ENCODE data around the gene FJX1. TPM values are rescaled to one million over a fixed set of nuclear protein-coding genes. Genes with fewer than 3 reads are reported as not detected.

Gene FJX1
- polyA plus RNA-seq, 1 donor = 3.5 TPM

DNA sequence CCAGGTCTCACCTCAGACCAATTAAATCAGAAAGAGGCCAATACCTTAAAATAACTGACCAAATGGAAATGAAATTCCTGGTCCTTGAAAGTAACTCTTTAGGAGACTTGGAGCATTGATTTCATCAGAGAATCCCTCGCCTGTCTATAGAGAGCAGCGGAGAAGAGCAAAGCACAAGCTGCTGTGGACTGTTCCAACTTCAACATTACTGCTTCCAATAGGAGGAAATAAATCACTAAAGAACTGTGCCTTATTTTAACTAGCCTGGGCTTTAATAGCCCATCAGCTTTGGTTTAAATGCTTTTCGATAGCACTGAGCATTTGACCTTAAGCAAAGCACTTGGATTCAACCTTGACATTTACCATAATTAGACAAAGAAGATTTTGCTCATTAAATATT is 32.0 kb upstream of the FJX1 start:
- no peaks in the 10 kb centered on the region for H3K36me3 ChIP-seq (ENCODE audit: control insufficient read depth, insufficient read depth, low read length)
- peaks cover 44% of the 10 kb centered on the region for H3K27me3 ChIP-seq (ENCODE audit: control insufficient read depth, insufficient read depth, low read length)
- DNase-seq = no peak
- no peak overlapping the region for H3K4me3 ChIP-seq (ENCODE audit: low read length)
- WGBS (ENCODE audit: insufficient coverage, low lambda C conversion rate) = no CpG with 5 or more reads among the region's 3 CpGs
- no peak overlapping the region for H3K27ac ChIP-seq (ENCODE audit: low read length)
- no peaks in the 10 kb centered on the region for H3K9me3 ChIP-seq (ENCODE audit: control insufficient read depth, low read depth, low read length)
- no peaks in the 10 kb centered on the region for H3K4me1 ChIP-seq (ENCODE audit: control insufficient read depth, insufficient read depth, low read length)

GRCh38 chr11:35587972-35588371 is 30.3 kb upstream of the FJX1 start:
- Histone ChIP-seq H3K27me3 (ENCODE audit: control insufficient read depth, insufficient read depth, low read length) (peaks cover 41% of the 10 kb centered on the region), H3K9me3 (ENCODE audit: control insufficient read depth, low read depth, low read length) (no peaks in the 10 kb centered on the region), H3K27ac (ENCODE audit: low read length) (no peak overlapping the region), H3K4me1 (ENCODE audit: control insufficient read depth, insufficient read depth, low read length) (no peaks in the 10 kb centered on the region), H3K4me3 (ENCODE audit: low read length) (no peak overlapping the region), H3K36me3 (ENCODE audit: control insufficient read depth, insufficient read depth, low read length) (no peaks in the 10 kb centered on the region)
- WGBS (ENCODE audit: insufficient coverage, low lambda C conversion rate) = no CpG with 5 or more reads among the region's 3 CpGs
- no peak for DNase-seq

DNA sequence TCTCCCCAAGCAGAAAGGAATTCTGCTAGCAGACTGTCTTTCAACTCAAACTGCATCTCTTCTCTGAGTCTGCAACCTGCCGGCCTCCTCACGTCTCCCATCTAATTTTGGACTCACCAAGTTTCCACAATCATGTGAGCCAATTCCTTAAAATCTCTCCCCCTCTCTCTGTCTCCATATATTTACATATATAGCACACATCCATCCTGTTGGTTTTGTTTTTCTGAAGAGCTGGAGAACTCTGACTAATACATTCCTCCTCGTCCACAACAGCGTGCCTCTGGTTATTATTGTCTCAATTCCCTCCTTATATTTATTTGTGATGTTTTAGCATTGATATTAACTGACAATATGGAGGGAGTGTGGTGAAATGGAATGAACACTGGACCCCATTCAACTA is 29.6 kb upstream of the FJX1 start:
- no CpG with 5 or more reads among the region's 4 CpGs for WGBS (ENCODE audit: insufficient coverage, low lambda C conversion rate)
- no peaks in the 10 kb centered on the region for H3K9me3 ChIP-seq (ENCODE audit: control insufficient read depth, low read depth, low read length)
- H3K27me3 ChIP-seq (ENCODE audit: control insufficient read depth, insufficient read depth, low read length) = peaks cover 36% of the 10 kb centered on the region
- H3K4me3 ChIP-seq (ENCODE audit: low read length) = no peak overlapping the region
- no peaks in the 10 kb centered on the region for H3K36me3 ChIP-seq (ENCODE audit: control insufficient read depth, insufficient read depth, low read length)
- H3K4me1 ChIP-seq (ENCODE audit: control insufficient read depth, insufficient read depth, low read length) = no peaks in the 10 kb centered on the region
- no peak for DNase-seq
- no peak overlapping the region for H3K27ac ChIP-seq (ENCODE audit: low read length)

- WGBS (ENCODE audit: insufficient coverage, low lambda C conversion rate) = 80% methylated on average over 1 of the region's 4 CpGs
- H3K36me3 ChIP-seq (ENCODE audit: control insufficient read depth, insufficient read depth, low read length) = no peaks in the 10 kb centered on the region
These were observed 29.0 kb upstream of the FJX1 start for GRCh38 chr11:35589281-35589680.

GRCh38 chr11:35590412-35590811 is 27.8 kb upstream of the FJX1 start:
- Histone ChIP-seq H3K9me3 (ENCODE audit: control insufficient read depth, low read depth, low read length) (no peaks in the 10 kb centered on the region), H3K27me3 (ENCODE audit: control insufficient read depth, insufficient read depth, low read length) (peaks cover 30% of the 10 kb centered on the region)

More at GRCh38 chr11:35589281-35589680, 29.0 kb upstream of the FJX1 start:
- peaks cover 33% of the 10 kb centered on the region for H3K27me3 ChIP-seq (ENCODE audit: control insufficient read depth, insufficient read depth, low read length)
- no peaks in the 10 kb centered on the region for H3K4me1 ChIP-seq (ENCODE audit: control insufficient read depth, insufficient read depth, low read length)
- no peak overlapping the region for H3K4me3 ChIP-seq (ENCODE audit: low read length)
- H3K27ac ChIP-seq (ENCODE audit: low read length) = no peak overlapping the region
- no peaks in the 10 kb centered on the region for H3K9me3 ChIP-seq (ENCODE audit: control insufficient read depth, low read depth, low read length)
- no peak for DNase-seq

GRCh38 chr11:35593143-35593542 is 25.1 kb upstream of the FJX1 start:
- Histone ChIP-seq H3K4me1 (ENCODE audit: control insufficient read depth, insufficient read depth, low read length) (no peaks in the 10 kb centered on the region), H3K36me3 (ENCODE audit: control insufficient read depth, insufficient read depth, low read length) (no peaks in the 10 kb centered on the region), H3K4me3 (ENCODE audit: low read length) (no peak overlapping the region), H3K27ac (ENCODE audit: low read length) (no peak overlapping the region), H3K9me3 (ENCODE audit: control insufficient read depth, low read depth, low read length) (no peaks in the 10 kb centered on the region), H3K27me3 (ENCODE audit: control insufficient read depth, insufficient read depth, low read length) (peaks cover 20% of the 10 kb centered on the region)
- no peak for DNase-seq

More at GRCh38 chr11:35590412-35590811, 27.8 kb upstream of the FJX1 start:
- no peak overlapping the region for H3K27ac ChIP-seq (ENCODE audit: low read length)
- H3K4me1 ChIP-seq (ENCODE audit: control insufficient read depth, insufficient read depth, low read length) = no peaks in the 10 kb centered on the region
- no peak overlapping the region for H3K4me3 ChIP-seq (ENCODE audit: low read length)
- no peak for DNase-seq
- H3K36me3 ChIP-seq (ENCODE audit: control insufficient read depth, insufficient read depth, low read length) = no peaks in the 10 kb centered on the region

DNA sequence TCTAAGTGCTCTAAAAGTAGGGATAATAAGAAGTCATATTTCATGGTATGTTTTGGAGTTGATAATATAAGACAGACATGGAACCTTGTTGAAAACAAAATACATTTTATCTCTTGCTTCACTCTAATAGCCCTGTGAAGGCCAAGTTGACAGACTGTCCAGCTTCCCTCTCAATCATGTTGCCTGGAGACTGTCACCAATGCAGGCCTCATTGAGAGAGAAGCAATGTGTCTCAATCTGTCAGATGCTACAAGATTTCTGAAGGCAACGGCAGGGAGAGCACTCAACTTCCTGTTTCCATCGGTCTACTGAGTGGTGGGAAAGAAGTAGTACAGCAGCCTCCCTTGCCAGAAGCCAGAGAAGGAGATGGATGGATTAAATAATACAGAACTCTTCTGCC is 23.6 kb upstream of the FJX1 start:
- no peaks in the 10 kb centered on the region for H3K36me3 ChIP-seq (ENCODE audit: control insufficient read depth, insufficient read depth, low read length)
- no peak overlapping the region for H3K4me3 ChIP-seq (ENCODE audit: low read length)
- no peaks in the 10 kb centered on the region for H3K9me3 ChIP-seq (ENCODE audit: control insufficient read depth, low read depth, low read length)
- WGBS (ENCODE audit: insufficient coverage, low lambda C conversion rate) = 17% methylated on average over 1 of the region's 2 CpGs
- H3K27me3 ChIP-seq (ENCODE audit: control insufficient read depth, insufficient read depth, low read length) = peaks cover 17% of the 10 kb centered on the region
- H3K4me1 ChIP-seq (ENCODE audit: control insufficient read depth, insufficient read depth, low read length) = no peaks in the 10 kb centered on the region
- no peak for DNase-seq
- no peak overlapping the region for H3K27ac ChIP-seq (ENCODE audit: low read length)

- H3K4me3 ChIP-seq (ENCODE audit: low read length) = no peak overlapping the region
- peaks cover 4% of the 10 kb centered on the region for H3K27me3 ChIP-seq (ENCODE audit: control insufficient read depth, insufficient read depth, low read length)
- H3K9me3 ChIP-seq (ENCODE audit: control insufficient read depth, low read depth, low read length) = no peaks in the 10 kb centered on the region
- no peak overlapping the region for H3K27ac ChIP-seq (ENCODE audit: low read length)
- H3K4me1 ChIP-seq (ENCODE audit: control insufficient read depth, insufficient read depth, low read length) = peaks cover 11% of the 10 kb centered on the region
- H3K36me3 ChIP-seq (ENCODE audit: control insufficient read depth, insufficient read depth, low read length) = no peaks in the 10 kb centered on the region
- DNase-seq = no peak
- 67% methylated on average over 1 of the region's 3 CpGs for WGBS (ENCODE audit: insufficient coverage, low lambda C conversion rate)
These were observed 19.8 kb upstream of the FJX1 start for GRCh38 chr11:35598254-35599125.

- WGBS (ENCODE audit: insufficient coverage, low lambda C conversion rate) = 100% methylated on average over 1 of the region's 4 CpGs
- no peak overlapping the region for H3K27ac ChIP-seq (ENCODE audit: low read length)
- H3K4me1 ChIP-seq (ENCODE audit: control insufficient read depth, insufficient read depth, low read length) = peaks cover 11% of the 10 kb centered on the region
- DNase-seq = no peak
- no peaks in the 10 kb centered on the region for H3K9me3 ChIP-seq (ENCODE audit: control insufficient read depth, low read depth, low read length)
- no peak overlapping the region for H3K4me3 ChIP-seq (ENCODE audit: low read length)
- peaks cover 4% of the 10 kb centered on the region for H3K27me3 ChIP-seq (ENCODE audit: control insufficient read depth, insufficient read depth, low read length)
- H3K36me3 ChIP-seq (ENCODE audit: control insufficient read depth, insufficient read depth, low read length) = no peaks in the 10 kb centered on the region
These were observed 17.9 kb upstream of the FJX1 start for GRCh38 chr11:35600331-35600838.

DNA sequence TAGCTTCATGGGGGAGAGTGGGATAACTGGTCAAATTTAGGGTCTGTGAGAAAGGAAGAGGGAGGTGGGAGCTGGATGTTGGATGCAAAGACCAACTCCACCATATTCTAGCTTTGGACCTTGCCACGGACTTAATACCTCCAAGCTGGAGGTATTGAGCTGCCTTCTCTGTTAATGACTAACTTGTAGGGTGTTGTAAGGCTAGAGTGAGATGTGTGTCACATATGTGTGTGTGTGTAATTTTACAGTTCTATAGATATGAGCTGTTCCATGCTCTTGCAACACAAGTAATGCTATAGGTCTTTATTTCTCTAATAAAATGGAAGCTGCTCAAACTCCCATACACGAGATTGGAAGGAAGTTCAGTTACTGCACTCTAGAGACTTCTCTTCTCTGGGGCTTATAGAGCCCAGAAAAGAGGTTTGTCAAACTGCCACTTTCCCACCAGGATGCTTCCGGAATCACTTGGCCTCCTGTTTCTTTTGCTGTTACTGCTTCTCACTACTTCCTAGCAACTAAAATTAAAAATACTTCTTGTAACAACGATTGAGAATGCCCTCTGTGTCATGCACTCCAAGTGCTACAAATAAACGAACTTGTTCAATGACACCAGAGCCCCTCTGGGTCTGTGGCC is 16.0 kb upstream of the FJX1 start:
- DNase-seq = peak; percentile 78 to 88
- 100% methylated on average over 1 of the region's 5 CpGs for WGBS (ENCODE audit: insufficient coverage, low lambda C conversion rate)
- H3K4me3 ChIP-seq (ENCODE audit: low read length) = no peak overlapping the region

More for the DNA sequence above, 16.0 kb upstream of the FJX1 start:
- H3K9me3 ChIP-seq (ENCODE audit: control insufficient read depth, low read depth, low read length) = no peaks in the 10 kb centered on the region
- H3K36me3 ChIP-seq (ENCODE audit: control insufficient read depth, insufficient read depth, low read length) = no peaks in the 10 kb centered on the region
- peaks cover 7% of the 10 kb centered on the region for H3K27me3 ChIP-seq (ENCODE audit: control insufficient read depth, insufficient read depth, low read length)
- peak overlapping the region; percentile 34 for H3K27ac ChIP-seq (ENCODE audit: low read length)
- peaks cover 11% of the 10 kb centered on the region for H3K4me1 ChIP-seq (ENCODE audit: control insufficient read depth, insufficient read depth, low read length)

Data from large intestine (tissue), 3 donors.